ENCODE data around the gene DGKG.

DGKG gene

DNA sequence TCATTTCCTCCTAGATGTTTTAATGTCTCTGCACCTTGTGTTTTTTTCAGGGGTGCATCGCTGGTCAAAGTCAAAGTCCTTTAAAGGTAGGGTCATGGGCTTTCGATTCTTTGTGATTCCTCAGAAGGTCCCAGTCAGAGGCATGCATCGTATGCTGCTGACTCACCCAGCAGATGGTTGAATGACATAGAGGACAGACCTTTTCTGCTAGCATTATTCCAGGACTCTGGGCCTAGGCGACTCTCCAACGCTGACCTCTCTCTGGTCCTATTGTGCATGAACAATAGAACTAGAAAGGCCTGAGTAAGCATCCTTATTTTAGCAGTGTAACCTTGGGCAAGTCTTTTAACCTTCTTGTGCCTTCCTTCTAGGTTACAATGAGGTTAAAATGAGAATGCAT is 75.9 kb downstream of the DGKG start:
- TF ChIP-seq ZNF274 (IDR thresholded peaks at IDR 0.05; ENCODE audit: low read depth, low read length) = no peak

DNA sequence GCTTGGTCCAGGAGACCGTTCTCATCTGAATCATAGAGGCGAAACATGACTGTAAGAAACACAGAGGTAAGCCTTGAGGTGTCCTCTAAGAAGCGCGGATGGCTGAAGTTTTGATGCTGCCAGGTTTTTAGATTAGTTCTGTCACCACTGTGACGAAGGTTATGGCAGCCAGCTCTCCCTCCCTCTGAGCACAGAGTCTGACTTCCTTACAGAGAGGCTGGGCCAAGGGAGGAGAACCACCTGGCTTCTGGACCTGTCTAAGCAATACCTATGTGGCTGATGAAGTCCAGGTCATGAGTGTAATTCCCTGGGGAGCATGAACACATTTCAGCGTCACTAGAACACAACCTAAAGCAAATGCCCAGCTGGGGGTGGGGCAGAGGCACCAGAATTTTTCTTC is 77.4 kb downstream of the DGKG start:
- H3K4me3 ChIP-seq (ENCODE audit: low read length) = no peak overlapping the region
- no peak for TF ChIP-seq ZNF274 (IDR thresholded peaks at IDR 0.05; ENCODE audit: low read depth, low read length)

More for the DNA sequence above, 75.9 kb downstream of the DGKG start:
- no peak overlapping the region for H3K4me3 ChIP-seq (ENCODE audit: low read length)

DNA sequence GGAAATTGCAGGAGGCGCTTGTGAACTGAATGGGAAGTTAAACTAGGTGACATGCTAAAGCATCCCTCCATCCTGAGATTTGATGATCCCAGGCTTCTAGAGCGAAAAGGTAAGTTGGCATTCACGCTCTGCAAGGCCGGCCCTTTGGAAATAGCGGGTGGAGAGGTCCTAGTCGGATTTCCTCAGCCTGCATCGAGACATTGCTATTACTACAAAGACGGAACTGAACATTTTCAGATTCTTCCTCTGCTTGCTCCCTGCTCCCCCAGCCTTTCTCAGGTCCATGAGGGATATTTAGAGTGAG is 77.7 kb downstream of the DGKG start:
- no peak overlapping the region for H3K4me3 ChIP-seq (ENCODE audit: low read length)
- no peak for TF ChIP-seq ZNF274 (IDR thresholded peaks at IDR 0.05; ENCODE audit: low read depth, low read length)

DNA sequence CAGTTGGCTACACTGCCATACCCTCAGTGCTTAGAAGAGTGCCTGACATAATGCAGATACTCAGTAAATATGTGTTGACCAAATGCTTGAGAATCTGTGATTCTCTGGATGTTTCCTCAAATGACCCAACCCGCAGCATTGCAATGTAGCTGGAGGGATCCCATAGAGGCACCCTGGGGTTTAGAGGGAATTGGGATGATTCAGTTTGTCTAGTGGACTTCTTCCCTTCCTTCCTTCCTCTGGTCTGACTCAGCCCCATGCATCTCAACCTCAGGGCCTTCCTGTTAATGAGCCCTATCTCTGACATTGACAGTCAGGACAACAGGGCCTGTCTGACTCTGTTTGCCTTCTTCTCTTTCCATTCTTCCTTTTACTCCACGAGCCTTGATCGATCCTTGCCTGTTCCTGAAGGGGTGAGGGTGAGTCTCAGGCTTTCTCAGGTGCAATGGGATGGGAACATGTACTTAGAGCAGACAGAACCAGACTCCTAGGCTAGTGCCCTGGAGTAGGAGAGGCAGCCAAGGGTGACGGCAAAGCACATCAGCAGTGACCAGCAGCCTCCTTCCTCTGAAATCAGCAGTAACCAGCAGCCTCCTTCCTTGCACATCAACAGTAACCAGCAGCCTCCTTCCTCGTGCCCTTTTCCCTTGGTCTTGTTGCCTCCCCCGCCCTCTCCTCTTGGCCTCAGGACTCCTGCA is 78.2 kb downstream of the DGKG start:
- TF ChIP-seq ZNF274 (IDR thresholded peaks at IDR 0.05; ENCODE audit: low read depth, low read length) = no peak
- no peak overlapping the region for H3K4me3 ChIP-seq (ENCODE audit: low read length)

DNA sequence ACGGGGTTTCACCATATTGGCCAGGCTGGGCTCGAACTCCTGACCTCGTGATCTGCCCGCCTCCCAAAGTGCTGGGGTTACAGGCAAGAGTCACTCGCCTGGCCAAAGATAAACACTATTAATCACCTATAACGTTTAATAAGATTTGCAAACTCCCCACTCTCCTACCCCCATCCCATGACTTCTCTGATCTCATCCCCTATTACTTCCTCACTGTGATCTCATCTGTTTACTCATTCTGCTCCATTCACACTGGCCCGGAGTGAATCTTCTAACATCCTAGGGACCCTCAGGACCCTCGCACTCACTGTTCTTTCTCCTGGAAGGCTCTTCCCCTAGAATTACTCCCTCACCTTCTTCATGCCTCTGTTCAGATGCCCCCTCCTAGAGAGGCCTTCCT is 78.9 kb downstream of the DGKG start:
- no peak for TF ChIP-seq ZNF274 (IDR thresholded peaks at IDR 0.05; ENCODE audit: low read depth, low read length)
- H3K4me3 ChIP-seq (ENCODE audit: low read length) = no peak overlapping the region

- H3K4me3 ChIP-seq (ENCODE audit: low read length) = no peak overlapping the region
- no peak for TF ChIP-seq ZNF274 (IDR thresholded peaks at IDR 0.05; ENCODE audit: low read depth, low read length)
Observed at GRCh38 chr3:186281176-186281575, 80.9 kb downstream of the DGKG start.

- TF ChIP-seq ZNF274 (IDR thresholded peaks at IDR 0.05; ENCODE audit: low read depth, low read length) = no peak
- H3K4me3 ChIP-seq (ENCODE audit: low read length) = no peak overlapping the region
Observed at GRCh38 chr3:186280737-186281136, 81.3 kb downstream of the DGKG start.

- TF ChIP-seq ZNF274 (IDR thresholded peaks at IDR 0.05; ENCODE audit: low read depth, low read length) = no peak
- H3K4me3 ChIP-seq (ENCODE audit: low read length) = no peak overlapping the region
Observed at GRCh38 chr3:186277268-186277909, 84.6 kb downstream of the DGKG start.

DNA sequence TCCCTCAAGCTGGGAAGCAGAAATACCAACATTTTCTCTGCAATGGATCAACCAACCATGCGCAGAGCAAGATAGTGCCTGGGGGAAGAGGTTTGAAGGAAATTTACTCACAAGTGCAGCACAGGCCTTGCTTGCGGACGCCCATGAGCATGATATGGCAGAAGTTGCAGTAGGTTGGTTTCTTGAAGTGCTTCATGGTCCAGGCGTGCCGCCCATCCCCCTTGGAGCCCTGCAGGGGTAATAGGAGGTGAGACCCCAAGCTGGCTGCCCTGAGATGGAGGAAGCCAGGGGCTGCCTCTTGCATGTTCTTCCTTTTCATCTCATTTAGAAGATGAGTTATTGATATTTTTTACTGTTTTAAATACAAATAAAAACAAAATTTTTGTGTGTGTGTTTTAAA is 86.6 kb downstream of the DGKG start:
- TF ChIP-seq ZNF274 (IDR thresholded peaks at IDR 0.05; ENCODE audit: low read depth, low read length) = no peak

GRCh38 chr3:186273586-186273985 is 88.4 kb downstream of the DGKG start:
- no peak overlapping the region for H3K4me3 ChIP-seq (ENCODE audit: low read length)
- no peak for TF ChIP-seq ZNF274 (IDR thresholded peaks at IDR 0.05; ENCODE audit: low read depth, low read length)

More for the DNA sequence above, 86.6 kb downstream of the DGKG start:
- no peak overlapping the region for H3K4me3 ChIP-seq (ENCODE audit: low read length)

DNA sequence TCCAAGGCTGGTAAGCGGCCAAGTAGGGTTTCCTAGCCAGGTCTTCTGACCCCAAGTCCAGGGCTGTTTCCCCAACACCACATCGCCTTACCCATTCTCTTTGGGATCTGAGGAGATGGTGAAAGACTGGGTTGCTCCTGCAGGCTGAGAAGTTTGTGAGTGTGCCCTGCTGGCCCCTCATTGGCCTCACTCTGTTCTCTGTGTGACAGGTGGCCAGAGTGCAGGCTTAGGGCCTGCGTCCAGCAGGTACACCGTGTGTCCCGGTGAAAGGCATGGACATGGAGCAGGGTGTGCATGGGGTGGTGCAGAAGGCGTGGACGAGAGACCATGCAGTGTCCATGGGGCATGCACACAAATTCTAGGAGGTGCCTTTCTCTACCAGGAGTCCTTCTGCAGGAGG is 91.3 kb downstream of the DGKG start:
- no peak for TF ChIP-seq ZNF274 (IDR thresholded peaks at IDR 0.05; ENCODE audit: low read depth, low read length)
- no peak overlapping the region for H3K4me3 ChIP-seq (ENCODE audit: low read length)

GRCh38 chr3:186268616-186269448 is 93.2 kb downstream of the DGKG start:
- H3K4me3 ChIP-seq (ENCODE audit: low read length) = no peak overlapping the region
- TF ChIP-seq ZNF274 (IDR thresholded peaks at IDR 0.05; ENCODE audit: low read depth, low read length) = no peak

DNA sequence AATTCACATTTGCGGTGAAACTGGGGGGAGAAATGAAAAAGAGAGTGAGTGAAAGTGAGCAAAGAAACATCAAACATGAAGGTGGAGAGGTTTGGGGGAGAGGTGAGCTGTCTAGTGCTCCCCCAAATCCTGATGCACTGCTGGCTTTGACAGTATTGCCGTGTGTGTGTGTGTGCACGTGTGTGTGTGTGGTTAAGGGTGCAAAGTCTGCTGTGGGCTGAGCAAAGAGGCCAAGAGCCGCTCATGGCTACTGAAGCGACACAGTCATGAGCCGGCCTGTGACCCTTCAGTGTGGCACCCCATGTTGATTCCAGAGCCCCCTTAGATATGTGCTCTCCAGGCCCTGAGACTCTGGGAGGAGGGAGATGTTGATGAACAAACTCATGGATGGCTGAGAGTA is 94.3 kb downstream of the DGKG start:
- no peak overlapping the region for H3K4me3 ChIP-seq (ENCODE audit: low read length)
- TF ChIP-seq ZNF274 (IDR thresholded peaks at IDR 0.05; ENCODE audit: low read depth, low read length) = no peak

- TF ChIP-seq ZNF274 (IDR thresholded peaks at IDR 0.05; ENCODE audit: low read depth, low read length) = no peak
- H3K4me3 ChIP-seq (ENCODE audit: low read length) = no peak overlapping the region
Observed at GRCh38 chr3:186264608-186265400, 97.2 kb downstream of the DGKG start.

Measured in GM08714 (cell line).